Measurements from ENCODE around the gene LTBP1.

LTBP1 gene

DNA sequence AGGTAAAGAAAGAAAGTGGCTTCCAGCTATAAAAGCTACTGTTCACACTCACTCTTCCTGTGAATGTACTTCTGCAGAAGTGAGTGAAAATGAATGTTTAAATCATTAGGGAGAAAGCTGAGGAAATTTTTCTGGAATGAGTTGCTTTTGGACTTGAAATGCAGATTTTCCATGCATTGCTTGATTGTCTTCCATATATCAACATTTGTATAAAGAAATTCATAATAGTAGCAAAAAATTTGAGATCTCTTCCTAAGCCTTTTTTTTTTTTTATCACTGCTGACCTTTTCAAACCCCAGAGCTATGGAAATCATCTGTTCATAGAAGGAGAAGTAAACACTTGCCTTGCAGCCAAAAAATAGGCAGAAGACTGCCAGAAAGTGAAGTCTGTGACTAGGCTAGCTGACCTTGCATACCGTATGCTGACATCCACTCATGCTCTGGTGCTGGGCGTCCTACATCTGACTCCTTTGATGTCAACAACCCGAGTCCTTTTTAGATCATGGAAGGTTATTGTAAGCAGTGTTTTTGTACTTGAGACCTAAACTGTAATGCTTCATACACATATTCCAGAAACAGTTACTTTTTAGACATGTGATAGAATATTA is 375.2 kb downstream of the LTBP1 start:
- no peak for DNase-seq

DNA sequence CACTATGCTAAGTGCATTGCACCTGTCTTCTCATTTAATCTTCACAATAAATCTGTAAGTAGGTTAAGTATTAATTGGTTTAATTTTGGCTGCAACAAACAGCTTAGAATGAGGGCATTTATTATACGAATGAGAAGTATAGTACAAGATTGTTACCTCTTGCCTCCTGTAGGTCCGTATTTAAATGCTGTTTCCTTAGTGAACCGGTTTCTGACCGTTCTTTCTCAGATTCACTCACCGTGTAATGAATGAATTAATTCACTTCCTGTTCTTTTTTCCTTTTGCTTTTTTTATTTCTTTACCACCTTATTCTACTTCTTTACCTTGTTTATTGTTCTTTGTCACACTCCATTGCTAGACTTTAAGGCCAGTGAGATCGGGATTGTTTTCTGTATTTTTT is 375.9 kb downstream of the LTBP1 start:
- no peak for DNase-seq

DNA sequence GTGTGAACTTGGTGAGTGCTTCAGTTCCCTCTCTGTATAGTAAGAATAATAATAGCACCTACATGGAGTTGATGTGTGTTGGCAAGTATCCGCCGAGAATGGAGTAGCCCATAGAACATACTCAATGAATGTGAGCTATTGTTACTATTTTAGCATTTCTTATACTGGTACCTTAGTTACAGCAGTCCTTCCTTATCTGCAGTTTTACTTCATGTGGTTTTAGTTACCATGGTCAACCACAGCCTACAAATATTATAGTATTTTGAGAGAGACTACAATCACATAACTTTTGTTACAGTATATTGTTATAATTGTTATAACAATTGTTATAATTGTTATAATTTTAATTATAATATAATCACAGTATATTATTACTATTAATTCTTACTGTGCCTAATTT is 377.2 kb downstream of the LTBP1 start:
- DNase-seq = no peak

DNA sequence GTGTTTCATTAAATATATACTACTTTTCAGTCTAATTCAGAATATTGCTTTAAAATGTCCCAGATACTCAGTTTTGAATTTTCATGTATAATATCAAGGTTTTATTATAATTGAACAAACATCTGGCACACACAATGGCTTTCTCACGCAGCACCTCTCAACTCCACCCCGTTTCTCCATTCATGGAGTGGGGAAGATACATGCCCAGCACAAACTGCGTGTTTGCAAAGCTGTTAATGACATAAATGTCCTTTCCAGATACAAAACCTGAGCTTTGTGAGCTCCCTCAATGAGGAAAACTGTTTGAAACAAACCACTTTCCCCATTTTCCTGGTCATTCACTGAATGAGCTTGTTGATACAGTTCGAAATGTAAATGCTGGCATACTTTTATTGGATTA is 379.3 kb downstream of the LTBP1 start:
- no peak for DNase-seq

DNA sequence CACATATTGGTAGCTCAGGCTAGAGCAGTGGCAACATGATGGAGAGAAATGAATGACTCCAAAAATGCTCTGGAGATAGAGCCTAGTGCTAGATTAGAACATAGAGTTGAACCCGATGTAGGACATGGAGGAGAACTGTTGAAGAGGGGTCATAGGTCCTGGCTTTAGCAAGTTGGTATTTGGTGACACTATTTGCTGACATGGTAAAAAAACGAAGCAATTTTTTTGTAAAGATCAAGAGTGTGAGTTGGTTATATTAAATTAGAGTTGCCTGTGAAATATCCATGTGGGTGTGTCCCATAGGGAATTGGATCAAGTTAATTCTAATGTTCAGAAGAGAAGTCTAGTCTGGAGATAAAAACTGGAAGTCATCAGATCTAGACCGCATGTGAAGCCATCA is 386.7 kb downstream of the LTBP1 start:
- DNase-seq = no peak

DNA sequence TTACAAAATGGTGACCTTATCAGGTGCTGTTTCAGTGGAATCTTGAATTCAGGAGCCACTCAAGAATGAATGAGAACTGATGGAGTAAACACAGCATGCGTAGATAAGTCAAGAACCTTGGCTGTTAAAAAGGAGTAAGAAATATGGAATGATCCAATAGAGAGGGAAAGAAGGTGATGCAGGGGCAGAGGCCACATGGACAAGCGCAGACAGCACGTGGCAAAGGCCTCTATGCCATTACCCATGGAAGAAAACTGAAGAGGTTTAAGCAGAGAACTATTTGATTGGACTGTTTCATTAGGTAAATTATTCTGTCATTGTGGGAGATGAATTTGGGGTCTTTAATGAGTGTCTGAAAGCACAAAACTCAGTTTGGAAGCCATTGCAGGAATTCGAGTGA is 387.3 kb downstream of the LTBP1 start:
- no peak for DNase-seq

DNA sequence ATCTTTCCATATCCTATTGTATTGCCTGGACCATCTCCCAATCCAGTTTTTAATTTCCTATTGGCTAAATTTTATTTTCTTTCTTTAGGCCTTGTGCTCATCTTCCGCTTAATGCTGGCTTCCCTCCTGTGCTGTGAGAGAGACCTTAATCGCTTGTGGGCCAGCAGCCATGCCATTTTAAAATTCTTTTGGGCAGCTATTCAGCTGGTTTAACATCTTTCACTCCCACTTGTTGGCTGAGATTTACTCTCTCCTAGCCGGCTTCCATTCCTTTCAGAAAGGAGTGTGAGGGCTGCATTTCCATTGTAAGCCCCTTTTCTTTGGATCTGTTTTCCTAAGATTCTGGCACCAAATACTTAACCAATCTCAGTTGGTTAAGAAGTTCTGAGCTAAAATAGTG is 388.8 kb downstream of the LTBP1 start:
- no peak for DNase-seq

DNA sequence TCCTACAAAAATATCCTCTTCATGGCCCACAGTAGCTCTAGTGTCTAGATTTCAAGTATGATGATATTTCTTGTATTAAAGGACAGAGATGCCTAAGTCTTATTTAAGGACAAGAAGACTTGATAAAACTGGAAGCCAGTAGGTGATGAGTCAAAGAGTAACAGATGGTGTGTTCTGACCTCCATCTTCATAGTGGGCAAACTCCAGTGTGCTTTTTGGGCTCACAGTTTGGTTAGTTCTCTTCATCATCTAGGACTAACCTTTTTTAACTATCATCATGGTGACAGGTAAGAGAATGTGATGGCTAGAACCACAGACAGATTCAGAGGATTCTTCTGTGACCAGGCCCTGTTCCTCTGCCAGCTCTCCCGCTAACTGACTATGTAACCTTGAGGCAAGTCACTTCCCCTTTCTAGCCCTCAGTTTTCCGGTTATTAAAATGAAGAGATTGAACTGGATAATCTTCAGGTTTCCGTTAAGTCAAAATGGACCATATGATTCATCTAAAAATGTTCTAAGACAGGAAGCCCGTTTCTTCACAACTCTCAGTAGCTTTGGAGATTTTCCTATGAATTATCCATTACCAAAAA is 389.4 kb downstream of the LTBP1 start:
- DNase-seq = no peak

DNA sequence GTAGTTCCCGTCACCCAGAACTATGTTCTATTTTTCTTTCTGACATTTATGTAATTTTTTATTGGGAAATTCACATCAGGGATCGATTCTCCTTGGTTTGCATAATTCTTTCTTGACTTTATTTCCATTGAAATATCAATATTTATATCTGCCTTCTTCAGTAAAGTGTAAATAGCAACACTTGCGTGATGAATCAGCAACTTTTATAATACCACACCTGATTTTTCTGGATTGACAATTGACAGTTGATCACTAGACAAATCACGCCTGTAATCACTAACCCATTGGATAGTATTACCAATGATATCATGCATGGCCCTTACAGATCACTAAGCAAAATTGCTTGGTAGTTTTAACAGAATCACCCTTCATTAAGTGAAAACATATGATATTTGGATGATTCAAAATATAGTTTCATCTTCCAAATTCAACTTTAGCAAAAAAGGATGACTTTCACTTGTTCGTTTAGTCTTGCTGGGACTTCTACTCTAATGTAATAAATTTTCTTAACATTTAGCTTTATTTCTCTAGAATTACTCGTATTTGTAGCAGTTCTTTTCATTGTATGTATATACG is 390.7 kb downstream of the LTBP1 start:
- DNase-seq = no peak

DNA sequence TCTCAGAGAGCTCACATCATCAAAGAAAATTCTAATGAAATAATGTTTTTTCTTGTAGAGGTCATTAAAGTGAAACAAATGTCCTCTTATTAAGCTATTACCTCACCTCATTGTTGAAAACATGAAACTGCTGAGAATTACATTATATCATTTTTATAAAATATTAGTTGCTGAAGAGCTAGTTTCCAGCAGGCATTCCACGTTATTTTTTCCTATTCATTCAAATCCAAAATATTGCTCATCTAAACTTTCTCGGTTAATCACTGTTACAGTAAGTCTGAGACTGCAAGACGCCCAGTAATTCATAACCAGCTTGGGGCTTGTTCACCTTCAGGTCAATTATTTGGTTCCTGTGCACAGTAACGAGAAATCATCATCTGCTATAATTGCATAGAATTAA is 391.2 kb downstream of the LTBP1 start:
- no peak for DNase-seq

DNA sequence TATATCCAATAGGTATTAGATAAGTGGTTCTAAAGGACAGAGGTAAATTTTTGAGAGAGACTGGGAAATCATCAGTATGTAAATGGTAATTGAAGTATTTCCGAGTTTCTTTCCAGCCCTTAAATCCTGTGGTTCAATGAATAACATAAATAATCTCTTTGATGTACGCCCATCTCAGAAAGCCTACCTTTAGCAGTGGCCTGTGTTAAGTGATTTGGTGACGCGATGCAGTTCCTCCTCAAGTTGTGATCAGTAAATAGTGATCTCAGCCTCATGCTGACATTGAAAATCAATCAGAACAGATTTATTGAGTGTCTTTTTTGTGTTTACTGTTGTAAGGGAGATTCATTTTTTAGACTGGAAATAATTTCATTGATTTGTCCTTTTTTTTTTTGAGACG is 392.5 kb downstream of the LTBP1 start:
- no peak for DNase-seq

DNA sequence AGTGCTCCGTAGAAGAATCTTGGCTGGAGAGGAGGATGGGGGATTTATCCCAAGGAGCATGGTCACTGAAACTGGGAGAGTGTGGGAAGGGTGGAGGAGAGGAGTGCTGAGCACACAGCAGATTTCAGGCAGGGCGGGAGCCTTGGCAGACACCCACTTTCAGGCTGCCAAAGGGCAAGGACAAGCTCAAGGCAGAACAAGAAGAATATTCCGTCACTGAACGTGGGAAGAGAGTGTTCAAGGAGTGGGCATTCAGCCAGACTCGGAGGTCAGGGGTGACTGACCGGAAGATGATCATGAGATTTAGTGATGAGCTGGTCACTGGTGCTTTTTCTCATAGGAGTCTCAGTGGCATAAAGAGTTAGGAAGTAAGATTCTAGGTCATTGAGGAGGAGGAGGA is 393.5 kb downstream of the LTBP1 start:
- DNase-seq = no peak

DNA sequence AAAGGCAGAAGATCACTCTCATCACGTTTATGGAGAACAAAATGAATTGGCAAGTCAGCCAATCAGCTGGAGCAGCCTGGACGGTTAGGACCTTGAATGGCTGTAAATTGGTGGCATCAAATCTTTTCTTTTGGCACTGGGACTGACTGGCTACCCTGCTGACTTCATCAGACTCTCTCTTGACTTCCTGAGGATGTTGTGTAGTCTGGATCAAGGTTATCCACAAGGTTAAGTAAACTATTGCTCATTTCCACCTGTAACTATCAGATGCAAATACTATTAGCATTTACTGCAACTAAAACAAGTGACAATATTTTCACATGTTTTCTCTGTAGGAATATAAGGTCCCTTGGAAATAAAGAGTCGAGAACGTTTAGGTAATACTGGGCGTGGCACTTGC is 395.4 kb downstream of the LTBP1 start:
- DNase-seq = peak; percentile 7

DNA sequence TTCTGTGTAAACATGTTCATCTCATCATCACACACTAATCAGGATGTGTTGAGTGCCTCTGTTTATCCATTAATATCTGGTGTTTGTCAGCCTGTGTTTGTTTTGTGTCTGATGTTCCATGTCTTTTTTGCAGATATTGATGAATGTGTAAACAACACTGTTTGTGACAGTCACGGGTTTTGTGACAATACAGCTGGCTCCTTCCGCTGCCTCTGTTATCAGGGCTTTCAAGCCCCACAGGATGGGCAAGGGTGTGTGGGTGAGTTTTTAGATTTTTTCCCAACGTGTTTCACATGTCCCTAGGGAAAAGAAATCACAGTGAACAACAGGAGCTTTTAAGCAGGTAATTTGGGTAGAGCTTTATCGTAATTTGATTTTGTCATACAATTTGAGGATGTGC is 396.0 kb downstream of the LTBP1 start:
- DNase-seq = no peak

DNA sequence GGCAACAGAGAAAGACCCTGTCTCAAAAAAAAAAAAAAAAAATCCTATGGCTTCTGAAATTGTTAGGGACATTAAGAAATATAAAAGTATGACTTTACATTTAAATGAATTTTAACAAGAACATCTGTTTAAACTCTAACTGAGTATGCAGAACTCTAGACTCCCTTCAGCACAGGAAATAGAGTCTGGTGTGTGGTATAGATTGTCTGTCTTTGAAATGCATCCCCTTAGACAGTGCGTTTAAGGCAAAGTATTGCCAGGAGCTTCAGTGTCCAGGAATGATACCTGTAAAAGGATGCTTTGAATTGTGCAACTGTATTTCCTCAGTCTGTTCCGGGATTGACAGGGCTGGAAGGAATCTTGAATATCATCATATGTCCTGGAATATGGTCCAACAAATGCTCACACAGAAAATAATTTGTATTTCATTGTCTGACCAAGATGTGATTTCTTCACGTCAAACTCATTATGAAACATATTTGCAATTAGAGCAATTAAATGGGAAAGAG is 396.7 kb downstream of the LTBP1 start:
- DNase-seq = no peak

DNA sequence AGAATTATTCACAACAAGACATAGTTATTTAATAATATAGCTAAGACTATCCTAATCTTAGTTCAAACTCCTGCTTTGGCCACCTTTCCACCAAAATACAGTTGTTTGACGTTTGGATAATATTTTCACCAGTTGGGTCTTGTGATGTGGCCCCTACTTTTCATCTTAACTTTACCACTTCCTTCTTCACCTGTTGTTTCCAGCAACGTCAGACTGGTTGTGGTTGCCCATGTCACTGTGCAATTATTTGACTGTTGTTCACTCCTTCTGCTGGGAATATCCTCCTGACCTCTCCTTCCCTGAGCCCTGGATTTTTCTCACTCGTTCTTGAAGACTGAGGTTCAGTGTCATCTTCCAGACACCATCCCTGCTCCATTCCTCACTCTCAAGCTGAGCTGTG is 397.5 kb downstream of the LTBP1 start:
- no peak for DNase-seq

DNA sequence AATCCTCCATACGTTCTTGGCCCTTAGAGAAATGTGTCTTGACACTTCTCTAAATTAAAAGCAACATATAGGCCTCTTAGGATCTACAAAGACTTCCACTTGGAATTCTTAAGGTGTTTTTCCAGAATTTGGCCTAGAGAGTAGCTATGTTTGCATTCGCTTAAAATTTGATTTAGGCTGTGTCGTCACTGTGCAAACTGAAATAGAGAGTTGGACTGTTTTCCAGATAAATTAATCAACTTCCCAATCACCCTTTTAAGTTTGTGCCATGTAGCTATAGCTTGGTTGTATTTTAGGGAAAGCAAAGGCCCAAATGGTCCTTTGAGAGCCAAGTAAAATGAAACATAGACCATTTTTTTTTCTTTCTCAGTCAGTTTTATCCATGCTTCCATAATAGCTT is 401.1 kb downstream of the LTBP1 start:
- no peak for DNase-seq

DNA sequence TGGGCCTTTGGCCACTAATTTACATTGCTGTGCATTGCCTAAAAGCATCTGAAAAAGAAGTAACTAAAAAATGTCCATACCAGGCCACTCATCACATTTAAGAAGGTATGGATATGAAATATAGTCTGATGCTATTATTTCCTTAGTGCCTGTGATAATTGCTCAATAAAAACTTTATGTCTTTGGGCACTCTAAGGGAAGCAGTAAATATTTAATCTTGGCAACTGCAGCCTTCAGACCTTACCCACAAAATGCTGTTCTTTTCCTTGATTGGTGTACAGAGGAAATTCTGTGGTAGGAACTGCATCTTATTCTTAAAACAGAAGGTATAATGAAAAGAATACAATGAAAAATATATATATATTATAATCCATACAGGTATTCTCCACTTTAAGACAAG is 403.9 kb downstream of the LTBP1 start:
- DNase-seq = no peak

DNA sequence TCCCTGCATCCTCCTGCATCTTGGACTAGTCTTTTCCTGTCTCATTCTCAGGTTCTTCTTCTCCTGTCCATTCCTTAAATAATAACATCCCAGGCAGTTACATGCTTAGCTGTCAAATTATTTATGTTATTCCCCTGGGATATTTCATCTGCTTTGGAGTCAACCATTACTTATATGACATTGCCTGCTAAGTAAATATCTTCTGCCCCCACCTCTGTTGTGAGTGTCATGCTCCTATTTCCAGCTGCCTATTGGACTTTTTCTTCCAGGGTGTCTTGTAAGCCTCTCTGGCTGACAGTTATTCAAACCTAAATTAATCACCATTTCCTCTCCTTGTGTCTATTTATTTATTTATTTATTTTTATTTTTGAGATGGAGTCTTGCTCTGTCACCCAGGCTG is 405.0 kb downstream of the LTBP1 start:
- DNase-seq = no peak

DNA sequence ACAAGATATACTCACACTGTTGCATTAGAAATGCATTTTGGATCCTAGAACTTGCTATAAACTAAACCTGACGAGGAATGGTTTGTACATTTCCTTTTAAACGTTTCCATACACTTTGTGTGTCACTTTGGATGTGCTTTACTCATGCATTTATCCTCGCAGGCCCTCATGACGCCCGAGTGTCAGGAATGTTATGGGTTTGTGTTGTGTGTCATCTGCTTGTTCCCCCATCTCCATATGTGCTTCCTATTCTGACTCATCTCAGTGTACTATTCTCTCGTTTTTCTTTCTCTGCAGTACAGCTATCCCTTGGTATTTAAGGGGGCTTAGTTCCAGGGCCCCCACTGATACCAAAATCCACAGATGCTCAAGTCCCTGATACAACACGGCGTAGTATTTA is 408.2 kb downstream of the LTBP1 start:
- DNase-seq = no peak

DNA sequence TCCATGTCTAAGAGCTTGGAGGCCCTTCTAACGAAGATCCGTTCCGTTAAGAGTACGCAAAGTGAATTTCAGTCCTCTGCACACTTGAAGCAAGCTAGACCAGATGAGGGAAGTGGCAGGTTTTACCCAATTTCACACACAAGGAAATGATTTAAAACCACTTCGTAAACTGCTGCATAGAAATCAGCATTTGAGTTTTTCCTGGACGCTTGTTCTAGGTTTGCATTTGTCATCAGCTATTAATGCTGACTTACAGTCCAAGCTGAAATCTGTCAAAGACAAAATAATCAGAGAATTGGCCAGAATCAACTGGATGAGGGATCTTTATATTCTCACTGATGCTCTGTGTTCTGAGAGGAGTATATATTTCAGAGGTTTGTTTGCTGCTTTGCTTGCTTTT is 412.1 kb downstream of the LTBP1 start:
- no peak for DNase-seq

DNA sequence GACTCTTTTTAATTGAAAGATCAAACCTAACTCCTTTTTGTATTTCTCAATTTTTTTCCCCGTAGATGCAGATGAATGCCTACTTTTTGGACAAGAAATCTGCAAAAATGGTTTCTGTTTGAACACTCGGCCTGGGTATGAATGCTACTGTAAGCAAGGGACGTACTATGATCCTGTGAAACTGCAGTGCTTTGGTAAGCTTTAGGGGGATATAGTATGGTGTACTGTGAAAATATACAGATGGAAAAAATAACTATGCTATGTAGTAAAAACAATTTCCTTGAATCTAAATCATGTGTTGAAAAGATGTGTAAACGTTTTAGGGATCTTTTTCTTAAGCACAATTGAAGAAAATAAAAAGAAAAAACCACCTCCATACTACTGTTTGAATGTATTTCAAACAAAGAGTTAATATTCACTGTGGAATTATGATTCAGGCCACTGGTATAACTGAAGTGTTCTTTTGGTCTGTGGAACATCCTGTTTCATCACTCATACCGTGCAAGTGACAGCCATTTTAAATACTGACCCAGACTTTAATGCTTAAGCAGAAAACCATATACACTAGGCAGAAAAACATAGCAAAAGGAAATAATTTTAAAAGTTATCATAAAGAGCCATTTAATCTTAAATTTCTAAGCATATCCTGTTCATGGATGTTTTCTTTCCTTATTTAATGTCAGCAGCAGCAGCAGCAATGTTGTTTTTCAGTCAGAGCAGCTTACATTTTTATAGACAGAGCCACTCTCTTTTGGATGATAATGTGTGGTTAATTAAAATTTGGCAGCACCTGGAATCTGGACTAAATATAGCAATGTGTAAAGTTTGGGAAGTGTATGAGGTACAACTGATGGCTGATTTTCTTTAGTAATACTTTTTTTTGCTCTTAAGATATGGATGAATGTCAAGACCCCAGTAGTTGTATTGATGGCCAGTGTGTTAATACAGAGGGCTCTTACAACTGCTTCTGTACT is 416.9 kb downstream of the LTBP1 start:
- no peak for DNase-seq

DNA sequence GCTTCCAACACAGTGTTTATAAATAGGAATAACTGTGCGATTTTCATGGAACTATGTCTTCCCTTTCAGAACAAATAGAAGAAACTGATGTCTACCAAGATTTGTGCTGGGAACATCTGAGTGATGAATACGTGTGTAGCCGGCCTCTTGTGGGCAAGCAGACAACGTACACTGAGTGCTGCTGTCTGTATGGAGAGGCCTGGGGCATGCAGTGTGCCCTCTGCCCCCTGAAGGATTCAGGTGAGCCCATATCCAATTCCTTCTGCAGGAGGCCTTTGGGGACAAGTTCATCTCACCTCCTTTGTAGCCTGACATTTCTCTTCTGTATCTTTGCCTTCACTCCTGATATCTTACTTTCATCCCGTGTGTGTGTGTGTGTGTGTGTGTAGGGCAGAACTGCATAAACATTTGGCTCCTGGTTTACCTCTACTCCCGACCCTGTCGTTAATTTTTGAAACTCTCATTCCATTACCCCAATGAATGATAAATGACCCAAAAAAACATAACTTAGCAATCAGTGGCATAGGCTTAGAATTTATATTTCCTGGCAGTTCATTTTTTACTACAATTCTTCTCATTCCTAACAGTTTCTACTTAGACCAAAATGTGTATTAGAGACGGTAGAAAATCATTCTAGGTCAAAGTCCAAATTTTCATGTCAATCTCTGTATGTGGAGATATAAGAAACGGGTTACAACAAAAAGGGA is 418.7 kb downstream of the LTBP1 start:
- DNase-seq = no peak

Measured in NCI-H69 (cell line).